Stimulated activated CD8-positive, alpha-beta memory T cell treated with anti-CD3 and anti-CD28 coated beads, Interleukin-7, amount 100 ng/mL, for 24 hours (primary cell): ENCODE measurements around the gene OSBPL10.

Source experiments
- DNase-seq: peaks from one replicate; pipeline ENCODE4 v3.0.0-alpha.2; 2020; ENCODE audit warnings: low read depth

Gene OSBPL10

DNA sequence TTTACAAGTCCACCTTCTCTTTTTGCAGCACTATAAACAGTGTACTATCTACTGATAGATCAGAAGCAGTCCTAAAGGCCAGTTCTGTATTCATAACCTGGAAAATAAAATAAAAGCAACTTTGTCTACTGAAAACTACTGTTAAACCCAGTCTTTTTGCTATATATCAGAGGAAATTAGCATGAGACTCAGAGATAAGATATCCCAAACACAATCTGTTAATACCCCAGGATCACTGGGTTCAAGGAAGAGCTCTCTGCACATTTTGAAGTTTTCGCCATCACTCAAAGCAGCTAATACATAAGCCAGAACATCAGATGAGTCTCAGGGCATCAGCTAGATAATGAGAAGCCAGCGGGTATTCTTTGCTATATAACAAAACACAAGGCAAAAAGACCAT, 21.8 kb downstream of the OSBPL10 start:
- no peak for DNase-seq

- DNase-seq, result no peak
Observed at GRCh38 chr3:31958701-31959152, 22.3 kb downstream of the OSBPL10 start.

- DNase-seq, result no peak
Observed at GRCh38 chr3:31957106-31957505, 24.0 kb downstream of the OSBPL10 start.

DNA sequence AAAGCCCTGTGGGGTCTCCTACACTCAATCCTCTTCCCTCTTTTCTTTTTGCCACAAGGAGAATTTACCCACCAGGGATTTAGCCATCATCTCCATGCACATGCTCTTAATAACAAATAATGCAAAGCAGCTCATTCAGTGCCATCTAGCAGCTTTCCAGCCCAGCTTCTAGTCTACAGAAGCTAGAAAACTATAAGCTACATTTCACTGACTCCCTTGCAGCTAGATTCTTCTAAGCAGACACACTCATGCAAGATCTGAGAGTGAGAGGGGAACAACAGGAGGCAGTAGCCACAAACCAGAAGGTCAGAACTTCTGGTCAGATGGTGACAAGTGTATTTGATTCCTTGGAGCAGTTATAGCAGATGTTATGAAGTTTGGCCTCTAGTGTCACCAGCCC, 25.5 kb downstream of the OSBPL10 start:
- DNase-seq, result no peak

- DNase-seq, result no peak
Observed at GRCh38 chr3:31953636-31954035, 27.4 kb downstream of the OSBPL10 start.

DNA sequence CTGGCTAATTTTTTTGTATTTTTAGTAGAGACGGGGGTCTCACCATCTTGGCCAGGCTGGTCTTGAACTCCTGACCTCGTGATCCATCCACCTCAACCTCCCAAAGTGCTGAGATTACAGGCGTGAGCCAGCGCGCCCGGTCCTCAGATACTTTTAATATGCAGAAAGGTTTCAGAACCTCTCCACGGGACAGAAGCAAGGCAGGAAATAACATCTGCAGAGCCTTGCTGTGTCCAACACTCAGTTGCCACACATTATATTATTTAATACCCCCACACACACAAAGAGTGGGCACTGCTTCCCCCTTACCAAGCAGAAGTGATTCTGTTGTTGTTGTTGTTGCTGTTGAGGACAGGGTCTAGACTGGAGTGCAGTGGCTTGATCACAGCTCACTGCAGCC, 28.0 kb downstream of the OSBPL10 start:
- DNase-seq, result no peak

- no peak for DNase-seq
Observed at GRCh38 chr3:31952205-31952604, 28.9 kb downstream of the OSBPL10 start.

GRCh38 chr3:31948280-31948679, 32.8 kb downstream of the OSBPL10 start:
- DNase-seq, result no peak

DNA sequence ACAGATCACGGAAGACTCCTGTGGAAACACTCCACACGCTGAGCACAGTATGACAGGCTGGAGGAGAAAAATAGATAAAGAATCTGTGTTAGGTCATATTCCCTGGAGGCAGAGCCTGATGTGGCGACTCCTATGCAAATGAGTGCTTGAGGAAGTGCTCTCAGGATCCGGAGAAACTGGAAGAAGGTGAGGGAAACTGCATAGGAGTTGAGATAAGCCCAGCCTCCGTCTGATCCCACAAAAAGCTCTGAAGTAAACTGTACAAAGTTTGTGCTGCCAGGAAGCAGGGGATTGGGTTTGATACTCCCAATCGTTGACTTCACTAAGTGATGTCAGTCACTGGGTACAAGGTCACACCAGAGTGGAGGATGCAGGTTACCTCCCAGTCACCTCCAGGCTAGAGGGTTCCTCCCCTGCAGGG, 33.4 kb downstream of the OSBPL10 start:
- no peak for DNase-seq

- no peak for DNase-seq
Observed at GRCh38 chr3:31947162-31947561, 33.9 kb downstream of the OSBPL10 start.

DNA sequence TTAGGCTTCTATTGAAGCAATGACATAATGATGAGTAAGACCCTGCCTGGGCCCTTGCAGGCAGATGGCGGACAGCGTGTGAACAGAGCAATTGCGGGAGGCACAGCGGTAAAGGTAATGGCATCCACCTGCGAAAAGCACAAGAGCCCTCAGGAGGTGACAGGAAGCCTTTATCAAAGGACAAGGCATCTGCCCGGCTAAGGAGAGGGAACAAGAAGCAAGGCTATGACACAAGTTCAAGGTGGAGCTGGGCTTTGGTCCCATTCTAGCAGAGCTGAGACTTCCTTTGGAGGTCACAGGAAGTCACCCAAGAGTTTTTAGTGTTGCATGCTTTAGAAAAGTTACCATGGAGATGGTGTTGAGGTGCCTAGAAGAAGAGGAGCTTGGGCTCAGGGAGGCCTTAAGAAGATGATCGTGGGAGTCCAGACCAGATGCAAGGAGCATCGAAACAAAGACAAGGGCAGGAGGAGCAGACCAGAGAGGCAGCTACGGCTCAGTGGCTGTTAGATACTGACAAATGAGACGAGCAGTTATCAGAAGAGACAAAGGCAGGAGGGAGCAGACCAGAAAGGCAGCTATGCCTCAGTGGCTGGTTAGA, 34.5 kb downstream of the OSBPL10 start:
- DNase-seq, result no peak

GRCh38 chr3:31945738-31946052, 35.4 kb downstream of the OSBPL10 start:
- no peak for DNase-seq

GRCh38 chr3:31943041-31943440, 38.0 kb downstream of the OSBPL10 start:
- DNase-seq, result no peak

- no peak for DNase-seq
Observed at GRCh38 chr3:31942446-31942845, 38.6 kb downstream of the OSBPL10 start.

DNA sequence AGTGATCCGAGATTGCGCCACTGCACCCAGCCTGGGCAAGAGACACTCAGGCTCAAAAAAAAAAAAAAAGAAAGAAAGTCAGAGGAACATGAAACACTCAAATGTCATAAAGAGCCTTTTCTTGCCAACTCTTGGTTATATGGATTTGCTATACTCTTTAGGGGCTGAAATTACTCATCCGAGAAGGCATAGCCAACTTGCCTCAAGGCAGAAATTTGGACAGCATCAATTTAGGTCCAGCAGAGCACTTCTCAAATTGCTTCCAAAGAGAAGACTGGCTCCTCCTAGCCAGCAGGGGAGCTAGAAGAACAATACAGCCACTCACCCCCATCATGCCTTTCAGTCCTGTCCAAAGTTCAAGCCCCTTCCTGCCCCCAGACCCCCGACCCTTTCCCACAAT, 43.8 kb downstream of the OSBPL10 start:
- no peak for DNase-seq

- no peak for DNase-seq
Observed at GRCh38 chr3:31936420-31937060, 44.5 kb downstream of the OSBPL10 start.

DNA sequence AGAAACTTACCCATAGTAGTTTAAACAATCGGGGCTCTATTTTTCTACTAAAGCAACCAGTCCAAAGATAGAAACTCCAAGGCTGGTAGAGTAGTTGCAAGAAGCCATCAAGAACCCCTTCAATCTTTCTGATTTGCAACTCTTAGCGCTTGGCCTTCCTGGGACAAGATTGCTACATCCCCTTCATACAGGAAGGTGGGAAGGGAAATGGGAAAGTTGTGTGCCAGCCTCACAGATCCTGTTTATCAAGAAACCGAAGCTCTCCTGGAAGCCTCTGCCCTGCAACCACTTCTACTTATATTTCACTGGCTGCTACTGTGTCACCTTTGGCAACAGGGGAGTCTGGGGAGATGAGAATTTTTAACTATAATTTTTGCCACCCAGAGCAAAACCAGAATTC, 46.2 kb downstream of the OSBPL10 start:
- DNase-seq, result no peak

GRCh38 chr3:31934018-31934417, 47.0 kb downstream of the OSBPL10 start:
- no peak for DNase-seq

- no peak for DNase-seq
Observed at GRCh38 chr3:31932990-31933389, 48.1 kb downstream of the OSBPL10 start.

- DNase-seq, result no peak
Observed at GRCh38 chr3:31929826-31930502, 51.1 kb downstream of the OSBPL10 start.

DNA sequence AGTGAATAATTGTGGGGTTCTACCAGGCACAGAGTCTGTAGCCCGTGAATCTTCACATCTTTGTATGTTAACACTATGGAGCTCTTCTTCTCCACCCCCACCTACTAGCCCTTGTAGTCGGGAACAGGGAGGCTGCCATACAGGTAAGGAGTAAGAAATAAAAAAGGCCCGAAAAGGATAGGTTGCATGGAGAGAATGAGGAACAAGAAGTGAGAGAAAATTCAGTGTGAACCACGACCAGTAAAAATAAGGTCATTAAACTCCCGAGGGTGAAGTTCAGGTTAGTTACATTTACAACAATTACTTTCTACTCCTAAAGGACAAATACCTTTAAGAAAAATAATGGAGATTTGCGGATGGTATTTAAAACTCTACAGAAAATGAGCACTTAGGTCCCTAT, 53.3 kb downstream of the OSBPL10 start:
- DNase-seq, result no peak

GRCh38 chr3:31926543-31926942, 54.5 kb downstream of the OSBPL10 start:
- DNase-seq, result no peak

- no peak for DNase-seq
Observed at GRCh38 chr3:31925271-31925630, 55.8 kb downstream of the OSBPL10 start.
